Sigmoid colon (tissue), 4 donors: ENCODE data around the gene CCDC180.

Experiments
- CTCF ChIP-seq, 4 experiments: fragments of 450-650 bp in 3 of 4; fragments of 200-600 bp in 1 of 4; IDR thresholded peaks; one replicate each; pipeline ENCODE4 v1.5.1; 2016 to 2019; ENCODE audit warnings: antibody characterized with exemption in 4 of 4, mild to moderate bottlenecking in 3 of 4, moderate library complexity in 2 of 4
- EP300 ChIP-seq, 4 donors: sonication (generic); formaldehyde crosslinking; IDR thresholded peaks; one replicate each; pipeline ENCODE4 v1.6.1; 2017; ENCODE audit warnings: antibody characterized with exemption in 4 of 4
- POLR2A ChIP-seq, 2 donors: fragments of 450-650 bp; IDR thresholded peaks; one replicate each; pipeline ENCODE4 v1.6.1; 2016; ENCODE audit warnings: antibody characterized with exemption in 2 of 2, mild to moderate bottlenecking in 2 of 2, moderate library complexity in 2 of 2
- POLR2AphosphoS5 ChIP-seq, 4 donors: sonication (generic); formaldehyde crosslinking; IDR thresholded peaks; one replicate each; pipeline ENCODE4 v1.6.1; 2017; ENCODE audit warnings: antibody characterized with exemption in 4 of 4

GRCh38 chr9:97284798-97285197 lies 22.7 kb upstream of the CCDC180 start:
- no peak for TF ChIP-seq CTCF (IDR thresholded peaks at IDR 0.05)
- no peak for TF ChIP-seq POLR2A (IDR thresholded peaks at IDR 0.05)
- no peak for TF ChIP-seq EP300 (IDR thresholded peaks at IDR 0.05)
- no peak for TF ChIP-seq POLR2AphosphoS5 (IDR thresholded peaks at IDR 0.05)
